ENCODE data around the gene JAKMIP1.

The JAKMIP1 gene

GRCh38 chr4:6201580-6202091 lies 1.3 kb upstream of the JAKMIP1 start:
- Histone ChIP-seq H3K4me3 (ENCODE audit: low read length) (no peak overlapping the region), H3K9me2 (replicated peaks; ENCODE audit: insufficient read depth, low read length) (no peaks in the 10 kb centered on the region), H3K9me3 (replicated peaks; ENCODE audit: insufficient read depth, low read length) (no peaks in the 10 kb centered on the region), H4K20me1 (ENCODE audit: insufficient read depth, low read length) (no peaks in the 10 kb centered on the region), H3K27me3 (replicated peaks; ENCODE audit: insufficient read depth, low read length) (peaks cover 12% of the 10 kb centered on the region; the same call in 1 of the 2 replicates), H3K4me1 (ENCODE audit: low read length) (peaks cover 6% of the 10 kb centered on the region; the same call in 1 of the 2 replicates), H3K36me3 (replicated peaks; ENCODE audit: insufficient read depth, low read length) (no peaks in the 10 kb centered on the region), H3K4me2 (ENCODE audit: low read depth, low read length) (peak overlapping the region; percentile 13; the same call in 1 of the 2 replicates), H3K9ac (ENCODE audit: low read length) (no peak overlapping the region), H2AFZ (ENCODE audit: low read length) (no peak overlapping the region), H3K27ac (ENCODE audit: low read length) (no peak overlapping the region), H3F3A (ENCODE audit: insufficient read depth, low read length) (no peaks in the 10 kb centered on the region), H3K79me2 (ENCODE audit: low read length) (no peaks in the 10 kb centered on the region)
- TF ChIP-seq CTCF (IDR thresholded peaks at IDR 0.05; ENCODE audit: low read length) (no peak), EZH2phosphoT487 (IDR thresholded peaks at IDR 0.05; ENCODE audit: low read length) (no peak), EZH2 (optimal IDR thresholded peaks at IDR 0.05; ENCODE audit: low read depth, low read length) (no peak)
- DNase-seq, result no peak

- Histone ChIP-seq H3K27me3 (replicated peaks; ENCODE audit: insufficient read depth, low read length) (peaks cover 12% of the 10 kb centered on the region; the same call in 1 of the 2 replicates), H4K20me1 (ENCODE audit: insufficient read depth, low read length) (no peaks in the 10 kb centered on the region), H3K4me1 (ENCODE audit: low read length) (peaks cover 6% of the 10 kb centered on the region; the same call in 1 of the 2 replicates), H3K4me2 (ENCODE audit: low read depth, low read length) (peak overlapping the region; percentile 90), H3K9ac (ENCODE audit: low read length) (peak overlapping the region; percentile 30; the same call in 1 of the 2 replicates), H3F3A (ENCODE audit: insufficient read depth, low read length) (no peaks in the 10 kb centered on the region), H3K36me3 (replicated peaks; ENCODE audit: insufficient read depth, low read length) (no peaks in the 10 kb centered on the region), H3K9me2 (replicated peaks; ENCODE audit: insufficient read depth, low read length) (no peaks in the 10 kb centered on the region), H3K4me3 (ENCODE audit: low read length) (peak overlapping the region; percentile 54), H3K79me2 (ENCODE audit: low read length) (no peaks in the 10 kb centered on the region), H3K9me3 (replicated peaks; ENCODE audit: insufficient read depth, low read length) (no peaks in the 10 kb centered on the region), H3K27ac (ENCODE audit: low read length) (no peak overlapping the region), H2AFZ (ENCODE audit: low read length) (peak overlapping the region; percentile 90)
- TF ChIP-seq EZH2phosphoT487 (IDR thresholded peaks at IDR 0.05; ENCODE audit: low read length) (no peak), CTCF (IDR thresholded peaks at IDR 0.05; ENCODE audit: low read length) (no peak), EZH2 (optimal IDR thresholded peaks at IDR 0.05; ENCODE audit: low read depth, low read length) (no peak)
- no peak for DNase-seq
These were observed 593 bp upstream of the JAKMIP1 start for GRCh38 chr4:6200922-6201362.

- Histone ChIP-seq H3K4me2 (ENCODE audit: low read depth, low read length) (peak overlapping the region; percentile 78), H3K4me1 (ENCODE audit: low read length) (peaks cover 6% of the 10 kb centered on the region; the same call in 1 of the 2 replicates), H3K27me3 (replicated peaks; ENCODE audit: insufficient read depth, low read length) (peaks cover 12% of the 10 kb centered on the region; the same call in 1 of the 2 replicates), H3K4me3 (ENCODE audit: low read length) (peak overlapping the region; percentile 76; the same call in 1 of the 2 replicates), H3K27ac (ENCODE audit: low read length) (no peak overlapping the region), H3K36me3 (replicated peaks; ENCODE audit: insufficient read depth, low read length) (no peaks in the 10 kb centered on the region), H3K9ac (ENCODE audit: low read length) (no peak overlapping the region), H3K9me2 (replicated peaks; ENCODE audit: insufficient read depth, low read length) (no peaks in the 10 kb centered on the region), H2AFZ (ENCODE audit: low read length) (no peak overlapping the region), H4K20me1 (ENCODE audit: insufficient read depth, low read length) (no peaks in the 10 kb centered on the region), H3K79me2 (ENCODE audit: low read length) (no peaks in the 10 kb centered on the region), H3F3A (ENCODE audit: insufficient read depth, low read length) (no peaks in the 10 kb centered on the region), H3K9me3 (replicated peaks; ENCODE audit: insufficient read depth, low read length) (no peaks in the 10 kb centered on the region)
- TF ChIP-seq CTCF (IDR thresholded peaks at IDR 0.05; ENCODE audit: low read length), result no peak
- no peak for TF ChIP-seq EZH2phosphoT487 (IDR thresholded peaks at IDR 0.05; ENCODE audit: low read length)
- TF ChIP-seq EZH2 (optimal IDR thresholded peaks at IDR 0.05; ENCODE audit: low read depth, low read length), result no peak
- no peak for DNase-seq
These were observed 877 bp downstream of the JAKMIP1 start for GRCh38 chr4:6199422-6199921.

All from MM.1S (cell line).